Adipocyte (in vitro differentiated cells): ENCODE data around the gene SLC22A14.

ENCODE experiments used
- DNase-seq: peaks from one replicate; pipeline ENCODE4 v3.0.0-alpha.2; 2015; ENCODE audit warnings: low read depth
- H3K27me3 ChIP-seq: replicated peaks from 2 replicates; pipeline ENCODE4 v1.7.0; 2013; ENCODE audit warnings: mild to moderate bottlenecking, low read length, moderate library complexity; ENCODE audit not compliant: control insufficient read depth, insufficient read depth
- H3K36me3 ChIP-seq: 2 replicates; pipeline ENCODE4 v1.7.0; 2013; ENCODE audit warnings: low read length, mild to moderate bottlenecking, moderate library complexity; ENCODE audit not compliant: control insufficient read depth, insufficient read depth, severe bottlenecking
- H3K4me1 ChIP-seq: 2 replicates; pipeline ENCODE4 v1.7.0; 2013; ENCODE audit warnings: mild to moderate bottlenecking, low read length, moderate library complexity; ENCODE audit not compliant: control insufficient read depth, insufficient read depth
- H3K4me3 ChIP-seq: 2 replicates; pipeline ENCODE4 v1.7.0; 2013; ENCODE audit warnings: mild to moderate bottlenecking, low read length, moderate library complexity
- H3K9ac ChIP-seq: 2 replicates; pipeline ENCODE4 v1.7.0; 2013; ENCODE audit warnings: mild to moderate bottlenecking, low read length, moderate library complexity
- H3K9me3 ChIP-seq: 2 replicates; pipeline ENCODE4 v1.7.0; 2013; ENCODE audit warnings: mild to moderate bottlenecking, low read length, moderate library complexity; ENCODE audit not compliant: control insufficient read depth

Gene SLC22A14

DNA sequence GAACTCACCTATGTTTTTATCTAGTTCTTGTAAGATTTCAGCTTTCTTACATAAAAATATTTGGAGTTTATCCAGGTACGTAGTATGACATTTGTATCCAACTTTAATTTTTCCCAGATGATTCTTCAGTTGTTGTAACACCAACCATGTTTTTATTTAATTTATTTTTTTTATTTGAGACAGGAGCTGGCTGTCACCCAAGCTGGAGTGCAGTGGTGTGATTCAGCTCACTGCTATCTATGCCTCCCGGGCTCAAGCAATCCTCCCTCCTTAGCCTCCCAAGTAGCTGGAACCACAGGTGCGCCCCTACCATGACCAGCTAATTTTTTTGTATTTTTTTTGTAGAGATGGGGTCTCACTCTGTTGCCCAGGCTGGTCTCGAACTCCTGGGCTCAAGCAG lies 71.1 kb downstream of the SLC22A14 start:
- H3K4me3 ChIP-seq = no peak overlapping the region
- peaks cover 12% of the 10 kb centered on the region for H3K4me1 ChIP-seq
- DNase-seq = peak; percentile 33
- H3K27me3 ChIP-seq = no peaks in the 10 kb centered on the region
- H3K9me3 ChIP-seq = no peaks in the 10 kb centered on the region
- peaks cover 13% of the 10 kb centered on the region for H3K36me3 ChIP-seq
- H3K9ac ChIP-seq = no peak overlapping the region

DNA sequence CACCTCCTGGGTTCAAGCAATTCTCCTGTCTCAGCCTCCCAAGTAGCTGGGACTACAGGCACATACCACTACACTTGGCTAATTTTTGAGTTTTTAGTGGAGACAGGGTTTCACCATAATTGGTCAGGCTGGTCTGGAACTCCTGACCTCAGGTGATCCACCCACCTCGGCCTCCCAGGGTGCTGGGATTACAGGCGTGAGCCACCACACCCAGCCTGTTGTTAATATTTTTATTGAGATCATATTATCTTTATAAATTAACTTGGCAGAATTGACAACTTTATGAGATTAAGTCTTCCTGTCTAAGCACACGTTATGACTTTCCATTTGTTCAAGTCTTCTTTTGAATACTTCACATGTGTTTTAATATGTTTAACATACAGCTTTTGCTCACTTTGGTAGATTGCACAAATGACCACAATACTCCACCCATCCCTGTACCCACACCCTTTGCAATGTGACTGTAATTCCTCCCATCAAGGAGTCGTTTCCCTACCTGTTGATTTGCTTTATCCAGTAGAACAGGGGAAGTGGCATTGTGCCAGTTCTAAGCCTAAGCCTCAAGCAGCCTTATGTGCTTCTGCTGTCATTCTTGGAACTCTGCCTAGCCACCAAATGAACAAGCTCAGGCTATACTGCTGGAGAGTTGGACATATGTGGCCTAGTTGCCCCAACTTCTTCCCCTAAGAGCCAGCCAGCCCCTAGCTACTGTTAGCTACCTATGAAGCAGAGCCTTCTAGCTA lies 72.7 kb downstream of the SLC22A14 start:
- H3K27me3 ChIP-seq = no peaks in the 10 kb centered on the region
- H3K4me1 ChIP-seq = peaks cover 4% of the 10 kb centered on the region
- DNase-seq = peak; percentile 40
- H3K9ac ChIP-seq = no peak overlapping the region
- H3K36me3 ChIP-seq = peaks cover 17% of the 10 kb centered on the region
- no peaks in the 10 kb centered on the region for H3K9me3 ChIP-seq
- H3K4me3 ChIP-seq = no peak overlapping the region

DNA sequence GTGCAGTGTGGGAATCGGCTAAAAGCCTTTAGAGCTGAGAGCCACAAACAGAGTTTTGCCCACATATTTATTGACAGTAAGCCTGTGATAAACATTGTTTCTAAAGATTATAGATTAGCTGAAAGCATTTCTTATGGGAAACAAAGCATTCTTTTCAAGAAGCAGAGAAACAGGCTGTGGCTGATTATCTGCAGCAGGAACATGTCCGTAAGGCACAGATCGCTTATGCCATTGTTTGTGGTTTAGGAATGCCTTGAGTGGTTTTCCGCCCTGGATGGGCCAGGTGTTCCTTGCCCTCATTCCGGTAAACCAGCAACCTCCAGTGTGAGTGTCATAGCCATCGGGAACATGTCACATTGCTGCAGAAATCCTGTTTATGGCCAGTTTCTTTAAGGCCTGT lies 76.9 kb downstream of the SLC22A14 start:
- Histone ChIP-seq H3K27me3 (no peaks in the 10 kb centered on the region), H3K4me3 (no peak overlapping the region), H3K36me3 (peaks cover 34% of the 10 kb centered on the region), H3K4me1 (no peaks in the 10 kb centered on the region), H3K9ac (no peak overlapping the region), H3K9me3 (no peaks in the 10 kb centered on the region)
- DNase-seq = no peak

DNA sequence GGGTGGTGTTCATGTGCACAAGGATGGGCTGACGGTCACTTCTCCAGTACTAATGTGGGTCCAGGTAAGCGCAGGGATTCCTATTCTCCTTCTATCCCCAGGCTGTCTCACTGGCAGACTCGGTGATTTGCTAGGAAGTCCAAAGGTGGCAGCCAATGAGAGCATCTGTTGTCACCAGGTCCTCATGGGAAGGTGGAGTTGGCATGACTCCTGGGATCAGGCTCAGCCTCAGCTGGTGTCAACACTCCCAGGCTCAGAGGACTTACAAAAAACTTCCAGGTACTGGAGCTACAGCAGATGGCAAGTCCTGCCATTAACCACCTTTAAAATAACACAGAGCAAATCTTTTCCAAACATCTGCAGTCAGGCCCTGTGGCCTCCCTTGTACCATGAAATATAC lies 78.3 kb downstream of the SLC22A14 start:
- Histone ChIP-seq H3K4me3 (no peak overlapping the region), H3K36me3 (peaks cover 47% of the 10 kb centered on the region), H3K4me1 (no peaks in the 10 kb centered on the region), H3K27me3 (no peaks in the 10 kb centered on the region), H3K9me3 (no peaks in the 10 kb centered on the region), H3K9ac (no peak overlapping the region)
- no peak for DNase-seq

DNA sequence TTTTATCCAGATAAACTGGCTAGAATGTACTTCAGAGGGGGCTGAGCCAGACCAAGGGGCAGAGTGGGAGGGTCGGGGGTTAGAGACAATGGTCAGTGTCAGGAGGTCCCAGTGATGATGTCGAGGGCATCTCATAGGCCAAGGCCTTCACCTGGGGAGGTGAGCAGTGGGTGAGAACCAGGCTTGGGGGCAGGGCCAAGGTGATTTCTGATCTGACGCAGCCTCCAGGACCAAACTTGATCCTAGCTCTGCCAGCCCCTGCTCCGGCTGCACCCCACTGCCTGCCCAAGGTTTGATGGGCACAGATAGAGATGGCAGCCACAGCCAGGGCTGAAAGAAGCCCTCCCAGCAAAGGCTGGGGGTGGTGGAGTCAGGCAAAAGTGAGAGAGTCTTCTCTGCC lies 79.4 kb downstream of the SLC22A14 start:
- no peaks in the 10 kb centered on the region for H3K4me1 ChIP-seq
- no peak overlapping the region for H3K4me3 ChIP-seq
- H3K9ac ChIP-seq = no peak overlapping the region
- no peak for DNase-seq
- peaks cover 49% of the 10 kb centered on the region for H3K36me3 ChIP-seq
- H3K27me3 ChIP-seq = no peaks in the 10 kb centered on the region
- H3K9me3 ChIP-seq = no peaks in the 10 kb centered on the region

DNA sequence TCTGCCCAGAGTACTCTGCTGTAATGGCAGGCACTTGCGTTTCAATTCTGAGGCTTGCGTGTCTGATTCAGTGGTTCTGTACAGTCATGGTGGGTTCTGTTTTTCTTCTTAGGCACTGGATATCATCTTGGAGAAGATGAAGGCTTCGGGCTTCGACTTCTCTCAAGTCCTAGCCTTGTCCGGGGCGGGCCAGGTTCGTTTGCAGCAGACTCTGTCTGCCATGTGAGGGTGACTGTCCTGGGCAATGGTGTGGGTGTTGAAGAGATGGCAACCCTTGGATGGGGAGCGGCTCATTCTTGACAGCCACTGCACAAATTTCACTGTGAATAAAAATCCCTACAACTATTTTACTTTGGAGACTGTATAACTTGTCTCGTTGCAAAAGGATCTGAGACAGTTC lies 80.7 kb downstream of the SLC22A14 start:
- Histone ChIP-seq H3K4me1 (no peaks in the 10 kb centered on the region), H3K9me3 (no peaks in the 10 kb centered on the region), H3K27me3 (no peaks in the 10 kb centered on the region), H3K9ac (no peak overlapping the region), H3K36me3 (peaks cover 56% of the 10 kb centered on the region), H3K4me3 (no peak overlapping the region)
- DNase-seq = no peak

DNA sequence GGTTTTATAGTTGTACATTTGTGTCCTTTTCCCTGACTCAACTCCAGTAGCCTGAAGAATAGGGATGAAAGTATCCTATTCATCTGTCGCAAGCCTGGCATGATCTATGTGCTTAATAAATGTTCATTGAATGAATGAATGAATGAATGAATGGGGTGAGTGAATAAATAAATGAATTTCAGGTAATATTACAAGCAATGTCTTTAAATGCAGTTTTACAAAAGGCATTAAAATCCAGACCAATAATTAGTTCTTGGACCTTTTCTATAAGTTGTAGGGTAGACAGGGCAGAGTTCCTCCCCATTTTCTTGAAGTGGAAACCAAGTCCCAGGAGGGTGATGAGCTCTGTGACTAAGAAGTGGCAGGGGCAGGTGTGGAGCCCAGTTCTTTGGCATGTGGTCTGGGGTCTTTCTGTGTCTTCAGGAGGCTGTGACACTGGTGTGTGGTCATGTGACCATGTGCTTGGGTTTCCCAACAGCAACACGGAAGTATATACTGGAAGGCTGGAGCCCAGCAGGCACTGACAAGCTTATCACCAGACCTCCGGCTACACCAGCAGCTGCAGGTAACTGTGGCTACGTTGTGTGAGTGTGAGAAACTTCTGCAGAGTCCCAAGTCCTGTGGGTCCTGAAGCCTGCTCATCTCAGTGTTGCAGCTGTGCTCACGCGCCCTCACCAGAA lies 82.8 kb downstream of the SLC22A14 start:
- Histone ChIP-seq H3K27me3 (no peaks in the 10 kb centered on the region), H3K9me3 (no peaks in the 10 kb centered on the region), H3K36me3 (peaks cover 66% of the 10 kb centered on the region), H3K9ac (no peak overlapping the region), H3K4me3 (no peak overlapping the region), H3K4me1 (no peaks in the 10 kb centered on the region)
- DNase-seq = no peak

DNA sequence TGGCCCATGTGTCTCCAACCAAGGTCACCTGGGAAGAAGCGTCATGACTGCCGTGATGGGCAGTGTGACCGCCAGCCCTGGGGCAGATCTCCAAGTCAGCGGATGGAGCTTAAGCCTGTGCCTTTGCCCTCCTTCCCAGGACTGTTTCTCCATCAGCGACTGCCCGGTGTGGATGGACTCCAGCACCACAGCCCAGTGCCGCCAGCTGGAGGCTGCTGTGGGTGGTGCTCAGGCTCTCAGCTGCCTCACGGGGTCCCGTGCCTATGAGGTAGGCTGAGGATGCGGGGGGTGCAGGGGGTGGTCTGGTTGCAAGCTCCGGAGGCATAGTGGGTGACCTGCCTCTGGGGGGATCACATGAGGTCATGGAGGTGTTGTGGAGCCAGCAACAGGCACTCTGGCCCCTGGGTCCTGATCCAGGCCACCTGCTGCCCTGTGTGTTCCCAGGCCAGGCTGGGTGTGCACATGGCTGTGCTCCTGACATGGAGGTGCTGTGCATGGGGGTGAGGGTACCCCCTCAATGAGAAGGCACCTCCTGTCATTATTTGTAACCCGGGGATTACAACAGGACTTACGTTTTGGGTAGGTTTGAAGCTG lies 83.5 kb downstream of the SLC22A14 start:
- H3K36me3 ChIP-seq = peaks cover 68% of the 10 kb centered on the region

DNA sequence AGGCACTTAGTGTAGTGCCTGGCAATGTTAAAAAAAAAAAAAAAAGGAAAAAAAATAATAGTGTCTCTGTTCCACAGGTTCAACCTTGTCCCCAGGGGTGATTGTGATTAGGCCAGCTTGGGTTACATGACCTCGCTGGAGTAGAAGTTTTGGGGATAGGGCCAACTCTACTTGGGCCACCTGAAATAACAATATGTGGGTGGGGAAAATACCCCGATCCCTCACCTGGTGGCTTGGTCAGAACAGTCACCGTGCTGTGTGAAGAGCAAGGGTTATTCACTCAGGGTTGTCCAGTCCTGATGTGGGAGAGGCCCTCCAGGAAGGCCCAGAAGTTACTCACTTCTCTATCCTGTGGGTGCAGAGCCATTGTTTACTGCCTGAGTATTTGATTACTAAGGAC lies 84.0 kb downstream of the SLC22A14 start:
- no peaks in the 10 kb centered on the region for H3K27me3 ChIP-seq
- no peaks in the 10 kb centered on the region for H3K9me3 ChIP-seq
- no peaks in the 10 kb centered on the region for H3K4me1 ChIP-seq
- no peak overlapping the region for H3K4me3 ChIP-seq
- no peak overlapping the region for H3K9ac ChIP-seq
- H3K36me3 ChIP-seq = peaks cover 71% of the 10 kb centered on the region
- DNase-seq = no peak

More for the DNA sequence above, 83.5 kb downstream of the SLC22A14 start:
- Histone ChIP-seq H3K4me3 (no peak overlapping the region), H3K9me3 (no peaks in the 10 kb centered on the region), H3K27me3 (no peaks in the 10 kb centered on the region), H3K4me1 (no peaks in the 10 kb centered on the region), H3K9ac (no peak overlapping the region)
- DNase-seq = no peak

DNA sequence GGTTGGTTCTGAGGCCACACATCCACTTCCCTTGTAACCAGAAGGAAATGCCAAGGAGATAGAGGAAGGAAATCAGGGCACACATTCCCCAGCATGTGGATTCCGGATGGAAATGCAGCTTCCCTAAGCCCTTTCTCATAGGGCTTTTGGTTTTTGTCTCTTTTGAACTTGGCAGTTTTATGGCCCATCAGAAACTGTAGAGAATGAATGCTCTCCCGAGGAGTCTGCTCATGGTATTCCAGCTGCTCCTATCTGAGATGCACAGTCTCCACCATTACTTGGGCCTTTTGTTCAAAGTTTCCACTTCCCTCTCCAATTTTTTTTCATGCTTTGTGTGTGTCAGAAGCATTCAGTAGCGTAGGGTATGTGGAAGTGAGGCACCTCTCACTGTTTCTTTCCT lies 85.7 kb downstream of the SLC22A14 start:
- no peaks in the 10 kb centered on the region for H3K27me3 ChIP-seq
- no peaks in the 10 kb centered on the region for H3K4me1 ChIP-seq
- H3K4me3 ChIP-seq = no peak overlapping the region
- no peak for DNase-seq
- H3K9me3 ChIP-seq = no peaks in the 10 kb centered on the region
- no peak overlapping the region for H3K9ac ChIP-seq
- peaks cover 71% of the 10 kb centered on the region for H3K36me3 ChIP-seq
